Stimulated activated CD4-positive, alpha-beta T cell treated with anti-CD3 and anti-CD28 coated beads, Interleukin-4, amount 100 ng/mL, for 24 hours (primary cell): ENCODE measurements around the gene TNFRSF14.

Experiments used
- DNase-seq: peaks from one replicate; pipeline ENCODE4 v3.0.0-alpha.2; 2020

TNFRSF14 gene

DNA sequence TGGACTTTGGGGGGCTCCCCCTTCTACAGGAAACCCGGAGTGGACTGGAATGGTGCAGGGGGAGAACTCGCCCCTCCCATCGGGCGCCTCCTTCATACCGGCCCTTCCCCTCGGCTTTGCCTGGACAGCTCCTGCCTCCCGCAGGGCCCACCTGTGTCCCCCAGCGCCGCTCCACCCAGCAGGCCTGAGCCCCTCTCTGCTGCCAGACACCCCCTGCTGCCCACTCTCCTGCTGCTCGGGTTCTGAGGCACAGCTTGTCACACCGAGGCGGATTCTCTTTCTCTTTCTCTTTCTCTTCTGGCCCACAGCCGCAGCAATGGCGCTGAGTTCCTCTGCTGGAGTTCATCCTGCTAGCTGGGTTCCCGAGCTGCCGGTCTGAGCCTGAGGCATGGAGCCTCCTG lies at the start of gene TNFRSF14:
TNFRSF14 (plus strand) TSS at position 95 of the 401 bp plus-strand sequence; CDS start at position 389, 294 bp downstream.
- DNase-seq, result peak; percentile 78

DNA sequence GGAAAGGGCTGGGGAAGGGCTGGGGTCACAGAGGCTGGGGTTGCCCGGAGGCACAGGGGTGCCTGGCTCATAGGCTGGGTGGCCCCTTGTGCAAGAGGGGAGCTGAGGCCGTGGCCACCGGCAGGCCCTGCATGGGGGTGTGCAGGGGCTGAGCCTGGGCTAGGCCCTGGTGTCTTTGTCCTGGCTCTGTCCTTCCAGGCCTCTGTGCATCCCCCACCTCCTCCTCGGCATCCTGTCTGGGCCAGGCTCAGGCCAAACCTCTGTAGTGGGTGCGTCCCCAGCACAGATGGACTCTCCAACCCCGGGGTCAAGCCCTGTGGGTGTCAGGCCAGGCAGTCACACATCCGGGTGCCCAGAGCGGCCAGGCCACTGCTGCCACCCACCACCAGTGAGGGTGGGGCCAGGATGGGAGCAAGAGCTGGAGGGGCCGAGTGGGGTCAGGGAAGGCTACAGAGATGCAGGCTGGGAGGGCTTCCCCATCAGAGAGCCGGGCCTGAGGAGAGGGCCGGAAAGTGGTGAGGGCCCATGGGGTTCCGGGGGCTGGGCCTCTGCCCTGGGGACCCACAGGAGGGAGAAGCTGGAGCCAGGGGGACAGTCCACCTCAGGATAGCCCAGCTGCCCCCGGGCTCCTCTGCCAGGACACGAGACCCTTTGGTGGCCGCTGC lies 49.1 kb upstream of the TNFRSF14 start:
- DNase-seq, result no peak

DNA sequence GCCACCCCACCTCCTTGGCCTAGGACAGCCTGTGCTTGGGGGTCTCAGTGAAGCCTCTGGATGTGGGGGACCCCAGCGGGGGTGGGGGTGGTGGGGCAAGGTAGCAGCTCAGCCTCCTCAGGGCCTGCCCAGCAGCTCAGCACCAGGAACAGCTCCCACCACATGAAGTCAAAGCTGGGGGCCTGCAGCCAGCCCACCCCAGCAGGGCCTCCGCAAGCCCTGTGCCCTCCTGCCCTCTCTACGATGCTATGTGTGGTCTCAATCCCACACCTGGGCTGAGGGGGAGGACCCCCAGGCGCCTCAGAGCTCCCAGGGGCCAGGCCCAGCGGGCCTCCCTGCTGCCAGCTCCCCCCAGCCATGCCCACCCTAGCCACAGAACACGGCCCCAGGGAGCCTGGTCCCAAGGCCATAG lies 48.4 kb upstream of the TNFRSF14 start:
- no peak for DNase-seq

GRCh38 chr1:2508180-2508579 lies 48.0 kb upstream of the TNFRSF14 start:
- DNase-seq, result no peak

- DNase-seq, result no peak
Measured at GRCh38 chr1:2508751-2509150, 47.4 kb upstream of the TNFRSF14 start.

DNA sequence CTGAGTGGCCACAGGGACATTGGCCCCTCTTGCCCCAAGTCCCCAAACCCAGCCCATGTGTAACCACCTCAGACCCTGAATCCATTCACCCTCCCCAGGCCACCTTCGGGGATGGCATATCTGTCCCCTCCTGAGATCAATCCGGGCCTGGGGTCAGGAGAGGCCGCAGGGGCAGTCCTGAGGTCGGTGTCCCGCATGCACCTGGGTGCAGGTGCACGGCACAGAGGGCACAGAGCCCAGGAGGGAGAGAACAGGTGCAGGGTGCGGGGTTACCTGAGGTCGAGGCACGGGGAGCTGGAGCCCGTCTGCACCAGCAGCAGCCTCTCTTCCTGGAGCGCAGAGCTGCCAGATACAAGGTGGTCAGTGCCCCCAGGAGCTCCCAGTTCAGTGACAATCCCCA lies 46.6 kb upstream of the TNFRSF14 start:
- no peak for DNase-seq

GRCh38 chr1:2510366-2511155 lies 45.6 kb upstream of the TNFRSF14 start:
- no peak for DNase-seq

DNA sequence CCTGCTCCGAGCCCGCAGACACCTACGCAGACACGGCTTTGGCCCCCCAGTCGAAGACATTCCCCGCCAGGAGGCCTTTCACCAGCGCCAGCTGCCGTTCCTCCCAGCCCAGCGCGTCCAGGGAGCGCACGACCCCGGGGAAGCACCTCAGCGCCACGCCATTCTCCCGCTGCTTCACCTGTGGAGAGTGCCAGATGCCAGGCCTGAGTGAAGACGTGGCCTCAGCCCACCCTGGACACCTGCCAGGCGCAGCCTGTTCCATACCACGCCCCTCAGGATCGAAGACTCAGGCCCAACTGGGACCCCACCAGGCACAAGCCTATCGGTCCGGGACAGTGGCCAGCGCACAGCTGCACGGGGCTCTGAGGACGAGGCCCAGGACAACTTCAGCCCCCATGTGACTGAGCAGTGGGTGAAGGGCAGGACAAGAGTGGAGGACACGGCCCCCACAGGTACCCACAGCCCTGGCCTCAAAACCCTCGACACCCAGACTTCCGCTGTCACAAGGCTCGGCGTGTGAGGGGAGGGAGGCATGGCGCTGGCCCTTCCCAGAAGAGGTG lies 43.2 kb upstream of the TNFRSF14 start:
- DNase-seq, result no peak

- DNase-seq, result no peak
Measured at GRCh38 chr1:2513939-2514652, 42.1 kb upstream of the TNFRSF14 start.

GRCh38 chr1:2514863-2515762 lies 41.1 kb upstream of the TNFRSF14 start:
- DNase-seq, result no peak

- no peak for DNase-seq
Measured at GRCh38 chr1:2515763-2516080, 40.4 kb upstream of the TNFRSF14 start.

DNA sequence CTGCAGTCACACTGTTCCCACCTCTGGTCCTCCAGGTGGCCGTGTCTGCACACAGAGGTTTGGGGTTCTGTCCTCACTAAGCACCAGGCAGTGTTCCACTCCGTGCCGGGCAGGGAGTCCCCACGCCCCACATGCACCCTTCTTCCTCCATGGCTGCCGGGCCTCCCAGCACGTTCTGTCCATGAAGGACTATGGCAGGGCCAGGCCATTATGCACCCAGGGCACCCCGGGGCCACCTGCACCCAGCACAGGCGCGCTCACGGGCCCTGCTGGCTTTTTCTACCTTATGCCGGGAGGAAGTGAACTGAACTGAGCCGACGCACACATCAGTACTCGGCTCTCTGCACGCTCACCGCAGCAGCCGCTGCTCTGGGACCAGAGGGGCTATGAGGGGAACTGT lies 40.0 kb upstream of the TNFRSF14 start:
- no peak for DNase-seq

DNA sequence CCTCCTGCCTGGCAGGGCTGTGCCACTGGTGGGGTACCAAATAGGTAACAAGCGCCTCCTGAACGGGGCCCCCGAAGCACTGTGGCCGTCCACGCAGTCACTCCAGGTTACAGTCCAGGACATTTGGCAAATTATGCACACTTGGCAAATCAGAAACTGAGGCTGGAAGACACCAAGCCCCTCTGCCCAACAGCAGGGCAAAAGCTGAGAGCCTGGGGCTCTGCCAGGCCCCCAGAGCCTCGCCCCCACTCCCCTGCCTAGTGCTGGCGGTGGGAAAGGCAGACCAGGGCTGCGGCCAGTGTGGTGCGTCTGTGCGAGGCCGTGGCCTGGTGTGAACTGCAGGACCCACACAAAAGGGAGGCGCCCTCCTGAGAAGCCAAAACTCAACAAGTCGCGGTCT lies 39.2 kb upstream of the TNFRSF14 start:
- DNase-seq, result no peak

- DNase-seq, result no peak
Measured at GRCh38 chr1:2517966-2518365, 38.2 kb upstream of the TNFRSF14 start.

DNA sequence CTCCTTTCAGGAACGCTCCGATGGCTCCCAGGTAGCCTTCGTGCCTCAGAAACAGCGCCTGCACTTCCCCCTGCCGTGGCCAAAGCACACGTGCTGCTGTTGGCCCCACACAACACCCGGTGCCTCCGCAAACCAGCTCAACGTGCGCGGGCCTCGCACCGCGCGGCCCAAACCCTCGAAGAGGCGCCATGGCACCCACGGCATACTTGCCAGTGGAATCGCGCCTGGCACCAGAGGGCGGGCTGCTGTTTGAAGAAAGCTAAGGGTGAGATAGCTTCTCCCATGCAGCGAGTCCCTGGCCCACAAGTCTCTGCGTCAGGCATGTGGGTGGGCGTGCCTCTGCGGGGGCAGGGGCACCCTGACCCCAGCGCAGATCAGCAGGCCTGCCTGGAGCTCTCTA lies 37.6 kb upstream of the TNFRSF14 start:
- no peak for DNase-seq

DNA sequence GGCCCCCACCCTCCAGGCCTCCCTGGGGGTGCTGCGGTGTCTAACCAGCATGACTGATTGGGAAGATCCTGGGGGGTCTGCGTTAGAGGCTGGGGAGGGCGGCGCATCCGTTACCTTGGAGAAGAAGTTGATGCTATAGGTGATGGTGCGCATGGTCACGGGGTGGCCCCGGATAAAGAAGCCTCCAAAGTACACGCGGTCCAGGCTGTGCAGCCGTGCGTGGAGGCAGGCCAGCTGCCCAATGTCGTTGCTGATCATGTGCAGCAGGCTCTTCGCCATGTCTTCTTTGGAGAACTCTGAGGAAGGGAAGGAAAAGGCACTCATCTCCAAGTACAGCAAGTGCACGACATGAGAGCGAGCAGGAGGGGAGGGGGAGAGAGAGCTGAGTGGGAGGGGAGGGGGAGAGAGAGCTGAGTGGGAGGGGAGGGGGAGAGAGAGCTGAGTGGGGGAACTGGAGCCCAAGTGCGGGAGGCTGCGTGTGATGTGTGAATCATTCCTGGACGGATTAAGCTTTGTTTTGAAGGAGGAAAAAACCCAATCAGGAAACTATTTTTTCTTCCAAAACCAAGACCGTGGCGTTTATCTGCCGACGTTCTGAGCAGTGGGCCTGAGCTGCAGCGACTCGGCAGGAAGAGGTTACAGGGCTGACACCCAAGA lies 37.0 kb upstream of the TNFRSF14 start:
- no peak for DNase-seq

- DNase-seq, result no peak
Measured at GRCh38 chr1:2519729-2520128, 36.4 kb upstream of the TNFRSF14 start.

DNA sequence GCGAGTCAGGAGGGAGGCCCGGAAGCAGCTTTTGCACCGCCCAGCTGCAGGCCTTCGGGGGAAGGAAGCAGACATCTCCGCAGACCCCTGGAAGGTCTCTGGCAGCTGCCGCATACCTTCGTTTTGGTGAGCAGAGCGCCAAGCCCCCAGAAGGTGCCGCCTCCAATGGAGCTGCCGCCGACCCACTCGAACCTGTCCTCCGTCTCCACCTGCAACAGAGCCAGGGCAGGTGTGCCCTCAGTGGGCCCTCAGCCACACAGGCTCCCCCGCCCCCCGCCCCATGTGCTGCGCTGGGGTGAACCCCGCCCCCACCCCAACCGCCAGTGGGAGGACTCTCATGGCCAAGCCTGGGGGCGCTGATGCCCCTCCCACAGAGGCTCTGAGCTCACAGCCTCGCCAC lies 36.0 kb upstream of the TNFRSF14 start:
- DNase-seq, result no peak

- no peak for DNase-seq
Measured at GRCh38 chr1:2520806-2521205, 35.4 kb upstream of the TNFRSF14 start.

- no peak for DNase-seq
Measured at GRCh38 chr1:2522230-2522629, 33.9 kb upstream of the TNFRSF14 start.

DNA sequence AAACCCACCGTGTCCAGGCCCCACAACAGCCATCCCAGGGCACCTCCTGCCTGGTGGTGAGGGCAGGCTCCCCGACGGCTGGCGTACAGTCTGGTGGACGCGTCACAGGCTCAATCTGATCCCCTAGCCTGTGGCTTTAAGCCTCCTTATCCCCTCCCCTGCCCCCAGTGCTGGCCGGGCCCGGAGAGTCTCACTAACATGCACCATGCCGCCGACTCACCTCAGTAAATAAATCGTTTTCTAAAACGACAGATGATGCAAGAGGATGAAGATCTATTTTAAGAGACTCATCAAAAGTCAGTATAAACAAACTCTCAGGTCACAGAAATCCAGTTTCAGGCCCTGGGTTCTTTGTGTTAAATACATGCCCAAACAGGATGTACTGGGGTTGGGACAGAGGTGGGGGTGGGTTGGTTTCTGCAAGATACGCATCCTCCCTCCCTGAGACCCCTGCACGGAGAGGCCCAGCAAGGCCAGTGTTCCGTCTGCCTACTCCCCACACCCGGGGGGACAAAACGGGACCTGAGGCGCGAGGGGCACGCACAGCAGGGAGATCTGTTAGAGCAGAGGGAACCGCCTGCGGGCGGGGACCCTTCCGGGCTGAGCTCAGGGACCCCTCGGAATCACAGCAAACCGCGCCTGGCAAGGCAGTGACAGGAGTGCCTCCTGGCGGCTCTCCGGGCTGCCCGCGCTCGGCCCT lies 32.8 kb upstream of the TNFRSF14 start:
- DNase-seq, result no peak
